HL-60 (cell line): ENCODE results near the gene KLHL22.

Source experiments
- DNase-seq, 2 experiments: peaks; one replicate each; pipeline ENCODE4 v3.0.0-alpha.2; 2010 to 2020; ENCODE audit warnings: low read depth in 1 of 2, low spot score in 1 of 2
- H3K27ac ChIP-seq: fragments of 250-450 bp; sonication (Bioruptor Pico); replicated peaks from 2 replicates; pipeline ENCODE4 v1.5.1; 2020; ENCODE audit warnings: mild to moderate bottlenecking, moderate library complexity
- H3K27me3 ChIP-seq: fragments of 250-450 bp; sonication (Bioruptor Pico); 2 replicates; pipeline ENCODE4 v1.5.1; 2021; ENCODE audit warnings: mild to moderate bottlenecking, moderate library complexity; ENCODE audit not compliant: insufficient read depth, poor library complexity, severe bottlenecking
- H3K4me3 ChIP-seq: replicated peaks from 2 replicates; pipeline ENCODE4 v1.5.1; 2011; ENCODE audit warnings: mild to moderate bottlenecking, control low read depth, low read length; ENCODE audit not compliant: insufficient read depth
- CTCF ChIP-seq: IDR thresholded peaks from one replicate; pipeline ENCODE4 v1.5.1; 2011; ENCODE audit warnings: low read length, control low read depth, inconsistent platforms; ENCODE audit not compliant: insufficient read depth
- GABPA ChIP-seq: IDR thresholded peaks from 2 replicates; pipeline ENCODE4 v1.6.1; 2012; ENCODE audit warnings: low read depth
- POLR2AphosphoS5 ChIP-seq: IDR thresholded peaks from 2 replicates; pipeline ENCODE4 v1.6.1; 2012; ENCODE audit warnings: low read depth
- REST ChIP-seq: IDR thresholded peaks from 2 replicates; pipeline ENCODE4 v1.6.1; 2012; ENCODE audit warnings: low read depth; ENCODE audit not compliant: insufficient replicate concordance
- SPI1 ChIP-seq: IDR thresholded peaks from 2 replicates; pipeline ENCODE4 v1.6.1; 2012; ENCODE audit warnings: low read depth, mild to moderate bottlenecking, borderline replicate concordance

KLHL22 gene

GRCh38 chr22:20422271-20423007, 73.2 kb downstream of the KLHL22 start:
- H3K27me3 ChIP-seq, result peaks cover 17% of the 10 kb centered on the region
- no peak overlapping the region for H3K27ac ChIP-seq
- H3K4me3 ChIP-seq, result no peak overlapping the region
- DNase-seq, result peak in 1 of 2 experiments; percentile 47
- TF ChIP-seq POLR2AphosphoS5 (no peak), CTCF (no peak), SPI1 (no peak), REST (no peak), GABPA (no peak)

- Histone ChIP-seq H3K27ac (no peak overlapping the region), H3K27me3 (peaks cover 15% of the 10 kb centered on the region), H3K4me3 (no peak overlapping the region)
- no peak for TF ChIP-seq POLR2AphosphoS5
- no peak for TF ChIP-seq REST
- no peak for TF ChIP-seq CTCF
- no peak for TF ChIP-seq GABPA
- no peak for DNase-seq
These were observed 74.1 kb downstream of the KLHL22 start for GRCh38 chr22:20421507-20421874.

GRCh38 chr22:20420157-20420842, 75.3 kb downstream of the KLHL22 start:
- DNase-seq, result no peak
- Histone ChIP-seq H3K4me3 (no peak overlapping the region), H3K27ac (no peak overlapping the region), H3K27me3 (peaks cover 10% of the 10 kb centered on the region)
- no peak for TF ChIP-seq SPI1
- no peak for TF ChIP-seq CTCF
- TF ChIP-seq REST, result no peak
- no peak for TF ChIP-seq GABPA
- no peak for TF ChIP-seq POLR2AphosphoS5
